Naive B cell (primary cell): ENCODE measurements around the gene LYVE1. TPM values are rescaled to one million over a fixed set of nuclear protein-coding genes. Genes with fewer than 3 reads are reported as not detected.

Experiments
- ATAC-seq, 2 donors: fragments of 150-1000 bp; cut with Tn5 transposase; 2 replicates each; pipeline ENCODE4 v1.10.0; 2021; ENCODE audit warnings: low read depth in 2 of 2, mild to moderate bottlenecking in 2 of 2, moderate library complexity in 2 of 2
- DNase-seq: peaks from one replicate; pipeline ENCODE4 v3.0.0; 2022
- H3K27ac Mint-ChIP-seq, 6 donors: one replicate each; pipeline ENCODE4 v1.8.0; 2020 to 2022; ENCODE audit warnings: mild to moderate bottlenecking in 6 of 6, mixed read lengths in 6 of 6, moderate library complexity in 5 of 6, inconsistent platforms in 2 of 6
- H3K27me3 Mint-ChIP-seq, 3 donors: one replicate each; pipeline ENCODE4 v1.8.0; 2021 to 2022; ENCODE audit warnings: mixed read lengths in 3 of 3, mild to moderate bottlenecking in 1 of 3
- H3K36me3 Mint-ChIP-seq, 2 donors: one replicate each; pipeline ENCODE4 v1.8.0; 2020 to 2022; ENCODE audit warnings: mixed read lengths in 2 of 2, inconsistent platforms in 1 of 2, mild to moderate bottlenecking in 1 of 2
- H3K4me1 Mint-ChIP-seq, 3 donors: one replicate each; pipeline ENCODE4 v1.8.0; 2020 to 2022; ENCODE audit warnings: mixed read lengths in 3 of 3, inconsistent platforms in 1 of 3, mild to moderate bottlenecking in 1 of 3, moderate library complexity in 1 of 3
- H3K4me3 Mint-ChIP-seq, 8 donors: one replicate each; pipeline ENCODE4 v1.8.0; 2020 to 2022; ENCODE audit warnings: mild to moderate bottlenecking in 8 of 8, mixed read lengths in 8 of 8, moderate library complexity in 8 of 8, inconsistent platforms in 2 of 8
- H3K9me3 Mint-ChIP-seq, 7 donors: one replicate each; pipeline ENCODE4 v1.8.0; 2020 to 2022; ENCODE audit warnings: mixed read lengths in 7 of 7, mild to moderate bottlenecking in 5 of 7, inconsistent platforms in 2 of 7, moderate library complexity in 1 of 7
- polyA plus RNA-seq, 6 donors: library from polyadenylated mRNA; unstranded; fragments of 300-500 nt; fragmentation: Illumina TruSeq; gene quantifications; one replicate each; pipeline ENCODE4 v1.2.3, GENCODE V29; 2021; ENCODE audit warnings: low read depth in 6 of 6

The LYVE1 gene
- polyA plus RNA-seq, 6 donors from 2014 or later = 0.08 to 0.38 (median 0.29) TPM; not detected in 1

- peaks cover 0 to 17% of the 10 kb centered on the region in 2 donors for H3K36me3 Mint-ChIP-seq
- no peaks in the 10 kb centered on the region for H3K27me3 Mint-ChIP-seq
- H3K4me3 Mint-ChIP-seq = no peak overlapping the region
- peaks cover 7 to 15% (median 14%) of the 10 kb centered on the region in 3 donors for H3K4me1 Mint-ChIP-seq
- ATAC-seq (no peak), DNase-seq (no peak)
- peak overlapping the region in 3 of 6 donors; percentile 15 to 26 (median 22) for H3K27ac Mint-ChIP-seq
- H3K9me3 Mint-ChIP-seq = no peaks in the 10 kb centered on the region
These were observed 57.3 kb downstream of the LYVE1 start for GRCh38 chr11:10511181-10511621.

Other genes with a start within 250 kb of the LYVE1 start
- 10 to 100 TPM; 20.2 to 35.5 (median 27.3) TPM for gene AMPD3, start 113.4 kb downstream of the LYVE1 start, polyA plus RNA-seq
- 100 to 1,000 TPM; 101 to 187 (median 132) TPM for gene RNF141, start 27.5 kb downstream of the LYVE1 start, polyA plus RNA-seq
- gene IRAG1, start 125.1 kb upstream of the LYVE1 start, polyA plus RNA-seq = 1 to 10 TPM in 2 of 6 donors, under 1 TPM in 4; 0.57 to 1.0 (median 0.78) TPM
- gene CTR9, start 182.6 kb upstream of the LYVE1 start, polyA plus RNA-seq = 10 to 100 TPM; 29.0 to 67.9 (median 59.0) TPM
- 100 to 1,000 TPM; 536 to 677 (median 589) TPM for gene EIF4G2, start 240.3 kb upstream of the LYVE1 start, polyA plus RNA-seq